Endometrial microvascular endothelial cells (primary cell): ENCODE results near the gene SCRN3. TPM values are rescaled to one million over a fixed set of nuclear protein-coding genes. Genes with fewer than 3 reads are reported as not detected.
"Not testable (repeated sequence)": the region's sequence is repeated elsewhere in the genome, so short reads cannot be mapped to it uniquely, and the experiment has no call there.

Experiments used
- in situ Hi-C: cut with HindIII; loops from 2 replicates; pipeline ENCODE4 v1.10.0; 2017; ENCODE audit warnings: low sequenced_read_pairs, low pct_unique_long_range_greater_than_20kb; ENCODE audit errors: inconsistent ontology term
- total RNA-seq: library from RNA; depleted of rRNA; stranded (reverse); fragments of >200 nt; gene quantifications from one replicate; pipeline ENCODE4 v1.2.3, GENCODE V29; 2015; ENCODE audit errors: inconsistent ontology term

Gene SCRN3
- total RNA-seq, 1 donor from 2014 or later, result 20.8 TPM

- in situ Hi-C loops, result loop anchor here (25.0 kb wide), 1 partner anchor 90 kb away; the partner anchor contains the start of gene GPR155
Observed at GRCh38 chr2:174397773-174398172, 2.2 kb downstream of the SCRN3 start.

GRCh38 chr2:174399171-174399570 is 3.6 kb downstream of the SCRN3 start:
- in situ Hi-C loops, result loop anchor here (25.0 kb wide), 1 partner anchor 88 kb away; the partner anchor contains the start of gene GPR155

GRCh38 chr2:174400853-174401252 is 5.3 kb downstream of the SCRN3 start:
- in situ Hi-C loops, result no loop called here

- in situ Hi-C loops, result no loop called here
Observed at GRCh38 chr2:174403628-174404027, 8.1 kb downstream of the SCRN3 start.

GRCh38 chr2:174410039-174410438 is 14.5 kb downstream of the SCRN3 start:
- in situ Hi-C loops, result not testable (repeated sequence)

GRCh38 chr2:174412256-174412655 is 16.7 kb downstream of the SCRN3 start:
- in situ Hi-C loops, result no loop called here

- in situ Hi-C loops, result no loop called here
Observed at GRCh38 chr2:174428214-174428613, 32.7 kb downstream of the SCRN3 start.

- in situ Hi-C loops, result no loop called here
Observed at GRCh38 chr2:174430066-174430465, 34.5 kb downstream of the SCRN3 start.

GRCh38 chr2:174431902-174432301 is 36.4 kb downstream of the SCRN3 start:
- in situ Hi-C loops, result no loop called here

GRCh38 chr2:174436351-174436750 is 40.8 kb downstream of the SCRN3 start:
- in situ Hi-C loops, result no loop called here

GRCh38 chr2:174438146-174438886 is 42.8 kb downstream of the SCRN3 start:
- in situ Hi-C loops, result no loop called here

- in situ Hi-C loops, result no loop called here
Observed at GRCh38 chr2:174439323-174439722, 43.8 kb downstream of the SCRN3 start.

GRCh38 chr2:174439950-174440349 is 44.4 kb downstream of the SCRN3 start:
- in situ Hi-C loops, result no loop called here

GRCh38 chr2:174442546-174443510 is 47.3 kb downstream of the SCRN3 start:
- in situ Hi-C loops, result no loop called here

- in situ Hi-C loops, result no loop called here
Observed at GRCh38 chr2:174444761-174445160, 49.2 kb downstream of the SCRN3 start.

- in situ Hi-C loops, result no loop called here
Observed at GRCh38 chr2:174445248-174445647, 49.7 kb downstream of the SCRN3 start.

GRCh38 chr2:174446531-174446930 is 51.0 kb downstream of the SCRN3 start:
- in situ Hi-C loops, result no loop called here

GRCh38 chr2:174449033-174449432 is 53.5 kb downstream of the SCRN3 start:
- in situ Hi-C loops, result no loop called here

GRCh38 chr2:174450021-174450816 is 54.7 kb downstream of the SCRN3 start:
- in situ Hi-C loops, result no loop called here
